IMR-90 (cell line): Measurements from ENCODE around the gene ADD1. TPM values are rescaled to one million over a fixed set of nuclear protein-coding genes. Genes with fewer than 3 reads are reported as not detected.
A peak's percentile ranks its signal among the peaks of the same experiment; 100 is the strongest.

Source experiments
- ATAC-seq: fragments of 200-7000 bp; cut with Tn5 transposase; 2 replicates; pipeline ENCODE4 v1.9.1; 2020; ENCODE audit warnings: low read depth, mild to moderate bottlenecking, moderate library complexity
- BruUV-seq: library from RNA; stranded (reverse); fragments of 400-500 nt; replicated peaks from 2 replicates; lab custom pipeline; 2021; lab: Mats Ljungman, UMichigan
- CTCF ChIA-PET: fragments of 300-600 bp; formaldehyde crosslinking; extraction: SDS; loops from one replicate; lab custom pipeline; 2021; ENCODE audit warnings: antibody characterized with exemption; lab: Yijun Ruan, JAX
- POLR2A ChIA-PET: fragments of 300-600 bp; sonication (Branson Sonifier 250); formaldehyde crosslinking; loops from one replicate; lab custom pipeline; 2022; ENCODE audit warnings: antibody characterized with exemption; ENCODE audit not compliant: unreplicated experiment; lab: Charles Lee
- DNase-seq: peaks from one replicate; pipeline ENCODE4 v3.0.0; 2013
- H2AFZ ChIP-seq: replicated peaks from 2 replicates; pipeline ENCODE3; 2013; ENCODE audit warnings: low read length, mild to moderate bottlenecking; ENCODE audit not compliant: poor library complexity
- H2AK5ac ChIP-seq: 2 replicates; pipeline ENCODE4 v1.6.1; 2013; ENCODE audit warnings: low read depth, low read length, inconsistent platforms
- H2AK9ac ChIP-seq: replicated peaks from 2 replicates; pipeline ENCODE3; 2013; ENCODE audit warnings: mild to moderate bottlenecking, low read depth, low read length, moderate library complexity; ENCODE audit not compliant: poor library complexity
- H2BK120ac ChIP-seq: 2 replicates; pipeline ENCODE4 v1.6.1; 2013; ENCODE audit warnings: low read depth, low read length, inconsistent platforms
- H2BK15ac ChIP-seq: 3 replicates; pipeline ENCODE4 v1.6.1; 2013; ENCODE audit warnings: low read depth, low read length, inconsistent platforms
- H2BK20ac ChIP-seq: 2 replicates; pipeline ENCODE4 v1.6.1; 2013; ENCODE audit warnings: low read depth, mild to moderate bottlenecking, inconsistent platforms, low read length, moderate library complexity
- H2BK5ac ChIP-seq: 2 replicates; pipeline ENCODE4 v1.6.1; 2013; ENCODE audit warnings: mild to moderate bottlenecking, low read depth, low read length, inconsistent platforms; ENCODE audit not compliant: poor library complexity, severe bottlenecking
- H3K14ac ChIP-seq: replicated peaks from 2 replicates; pipeline ENCODE4 v1.6.1; 2013; ENCODE audit warnings: low read depth, low read length, inconsistent platforms
- H3K18ac ChIP-seq: 2 replicates; pipeline ENCODE4 v1.6.1; 2013; ENCODE audit warnings: low read depth, low read length, control low read depth
- H3K23ac ChIP-seq: 2 replicates; pipeline ENCODE4 v1.6.1; 2013; ENCODE audit warnings: low read depth, low read length, inconsistent platforms
- H3K27ac ChIP-seq: 2 replicates; pipeline ENCODE4 v1.5.1; 2013; ENCODE audit warnings: mild to moderate bottlenecking, control low read depth, low read length; ENCODE audit not compliant: insufficient read depth
- H3K27me3 ChIP-seq: 2 replicates; pipeline ENCODE4 v1.6.1; 2013; ENCODE audit warnings: low read length; ENCODE audit not compliant: control insufficient read depth, insufficient read depth
- H3K36me3 ChIP-seq: 2 replicates; pipeline ENCODE4 v1.6.1; 2013; ENCODE audit warnings: low read length, mixed read lengths; ENCODE audit not compliant: control insufficient read depth, insufficient read depth
- H3K4ac ChIP-seq: 2 replicates; pipeline ENCODE4 v1.6.1; 2013; ENCODE audit warnings: low read depth, low read length, inconsistent platforms
- H3K4me1 ChIP-seq: 2 replicates; pipeline ENCODE4 v1.6.1; 2013; ENCODE audit warnings: low read length, mixed read lengths; ENCODE audit not compliant: control insufficient read depth, insufficient read depth
- H3K4me2 ChIP-seq: 2 replicates; pipeline ENCODE4 v1.6.1; 2013; ENCODE audit warnings: low read depth, mild to moderate bottlenecking, control low read depth, low read length, moderate library complexity
- H3K4me3 ChIP-seq: 2 replicates; pipeline ENCODE4 v1.5.1; 2013; ENCODE audit warnings: low read depth, mild to moderate bottlenecking, control low read depth, low read length, moderate library complexity; ENCODE audit not compliant: insufficient read depth
- H3K56ac ChIP-seq: 2 replicates; pipeline ENCODE4 v1.6.1; 2013; ENCODE audit warnings: low read length, inconsistent platforms; ENCODE audit not compliant: insufficient read depth; ENCODE audit errors: extremely low read depth
- H3K79me1 ChIP-seq, 2 experiments: 2 replicates each; pipeline ENCODE4 v1.6.1; 2013; ENCODE audit warnings: low read length in 2 of 2, inconsistent platforms in 1 of 2, low read depth in 1 of 2
- H3K9ac ChIP-seq: 2 replicates; pipeline ENCODE4 v1.6.1; 2013; ENCODE audit warnings: low read depth, low read length, control low read depth
- H3K9me1 ChIP-seq: 2 replicates; pipeline ENCODE4 v1.6.1; 2013; ENCODE audit warnings: low read length, inconsistent platforms; ENCODE audit not compliant: insufficient read depth
- H3K9me3 ChIP-seq: 2 replicates; pipeline ENCODE4 v1.6.1; 2013; ENCODE audit warnings: low read length; ENCODE audit not compliant: control insufficient read depth, insufficient read depth
- H4K20me1 ChIP-seq: 2 replicates; pipeline ENCODE4 v1.6.1; 2013; ENCODE audit warnings: low read length, inconsistent platforms; ENCODE audit not compliant: insufficient read depth
- H4K5ac ChIP-seq: 2 replicates; pipeline ENCODE4 v1.6.1; 2013; ENCODE audit warnings: mild to moderate bottlenecking, low read depth, low read length, control low read depth
- H4K8ac ChIP-seq, 2 experiments: 2 replicates each; pipeline ENCODE4 v1.6.1; 2013; ENCODE audit warnings: low read depth in 2 of 2, low read length in 2 of 2, control low read depth in 1 of 2, inconsistent platforms in 1 of 2
- H4K91ac ChIP-seq: 2 replicates; pipeline ENCODE4 v1.6.1; 2013; ENCODE audit warnings: low read depth, low read length, inconsistent platforms; ENCODE audit not compliant: insufficient read depth
- BHLHE40 ChIP-seq: fragments of 150-350 bp; IDR thresholded peaks from 2 replicates; pipeline ENCODE4 v1.6.1; 2016; ENCODE audit warnings: mild to moderate bottlenecking, low read depth, low read length
- MAFK ChIP-seq: IDR thresholded peaks from 2 replicates; pipeline ENCODE4 v1.6.1; 2012; ENCODE audit warnings: low read depth, low read length, improper control_type of control experiment
- POLR2A ChIP-seq: IDR thresholded peaks from 2 replicates; pipeline ENCODE4 v1.6.1; 2012; ENCODE audit warnings: mild to moderate bottlenecking, low read depth, low read length
- RAD21 ChIP-seq: IDR thresholded peaks from 2 replicates; pipeline ENCODE4 v1.6.1; 2012; ENCODE audit warnings: low read length, improper control_type of control experiment
- RCOR1 ChIP-seq: IDR thresholded peaks from 2 replicates; pipeline ENCODE4 v1.6.1; 2012; ENCODE audit warnings: mild to moderate bottlenecking, low read length, improper control_type of control experiment; ENCODE audit not compliant: insufficient replicate concordance
- RFX5 ChIP-seq: IDR thresholded peaks from 2 replicates; pipeline ENCODE4 v1.8.0; 2012; ENCODE audit warnings: low read depth, mild to moderate bottlenecking, low read length, moderate library complexity
- WGBS, 2 experiments: methylation state at CpG; one replicate each; pipeline versions ENCODE4 v1.1.5 to v1.1.7; 2013; ENCODE audit warnings: missing lambda C conversion rate in 2 of 2; ENCODE audit not compliant: insufficient read length in 1 of 2; ENCODE audit errors: extremely low coverage in 2 of 2; 5-methylcytosine and 5-hydroxymethylcytosine counted together
- dilution Hi-C: fragments of 300-500 bp; cut with HindIII; formaldehyde crosslinking; loops from one replicate; pipeline ENCODE4 v1.14.3; 2018; ENCODE audit warnings: low sequenced_read_pairs; ENCODE audit not compliant: unreplicated experiment
- in situ Hi-C: fragments of 300-500 bp; cut with MboI; formaldehyde crosslinking; loops from 3 replicates; pipeline ENCODE4 v1.14.3; 2019; ENCODE audit warnings: low sequenced_read_pairs, inconsistent platforms, mixed read lengths
- intact Hi-C: fragments of 100-400 bp; cut with micrococcal nuclease; formaldehyde crosslinking; loops from 2 replicates; pipeline ENCODE4 v1.10.0; 2022
- polyA plus RNA-seq, 3 experiments: library from polyadenylated mRNA; depleted of rRNA; stranded (reverse); fragments of >200 nt; gene quantifications; 2 replicates each; pipeline ENCODE4 v1.2.3, GENCODE V29; 2012; ENCODE audit warnings: low replicate concordance in 1 of 3
- total RNA-seq: library from RNA; depleted of rRNA; stranded (reverse); fragments of >200 nt; gene quantifications from 2 replicates; pipeline ENCODE4 v1.2.3, GENCODE V29; 2012
- TF ChIP-seq, protein P1 (sequence below): conservative IDR thresholded peaks from 2 replicates; pipeline ENCODE4 v1.5.1; 2012; ENCODE audit warnings: mild to moderate bottlenecking, low read depth, low read length, improper control_type of control experiment
- TF ChIP-seq, protein P2 (sequence below): fragments of 150-350 bp; IDR thresholded peaks from 2 replicates; pipeline ENCODE4 v1.6.1; 2016; ENCODE audit warnings: low read depth, mild to moderate bottlenecking, low read length, moderate library complexity, borderline replicate concordance

Gene ADD1
- total and polyA plus RNA-seq, 2 of the 4 experiments (the other 2 are of a cell fraction), result 122 to 215 TPM

- Histone ChIP-seq H3K18ac (no peak overlapping the region), H3K27ac (no peak overlapping the region), H3K4ac (no peak overlapping the region), H2BK20ac (no peak overlapping the region), H2AK5ac (no peak overlapping the region), H3K9ac (no peak overlapping the region), H3K9me1 (peaks cover 3% of the 10 kb centered on the region; the same call in 1 of the 2 replicates), H2BK15ac (no peak overlapping the region), H4K8ac (no peak overlapping the region), H3K79me1 (peaks cover 17 to 45% of the 10 kb centered on the region in 2 experiments), H3K4me3 (no peak overlapping the region), H2BK120ac (no peak overlapping the region), H2BK5ac (no peak overlapping the region), H3K4me2 (no peak overlapping the region), H3K9me3 (no peaks in the 10 kb centered on the region), H2AFZ (peak overlapping the region; percentile 28), H3K14ac (no peak overlapping the region), H3K4me1 (no peaks in the 10 kb centered on the region), H2AK9ac (no peak overlapping the region), H3K27me3 (no peaks in the 10 kb centered on the region), H4K5ac (no peak overlapping the region), H3K23ac (no peak overlapping the region), H4K20me1 (peaks cover 39% of the 10 kb centered on the region), H3K36me3 (peaks cover 78% of the 10 kb centered on the region), H4K91ac (no peak overlapping the region), H3K56ac (no peak overlapping the region)
- in situ Hi-C loops, result no loop called here
- no peak for TF ChIP-seq BHLHE40
- no peak for TF ChIP-seq RAD21
- TF ChIP-seq, protein P1, sequence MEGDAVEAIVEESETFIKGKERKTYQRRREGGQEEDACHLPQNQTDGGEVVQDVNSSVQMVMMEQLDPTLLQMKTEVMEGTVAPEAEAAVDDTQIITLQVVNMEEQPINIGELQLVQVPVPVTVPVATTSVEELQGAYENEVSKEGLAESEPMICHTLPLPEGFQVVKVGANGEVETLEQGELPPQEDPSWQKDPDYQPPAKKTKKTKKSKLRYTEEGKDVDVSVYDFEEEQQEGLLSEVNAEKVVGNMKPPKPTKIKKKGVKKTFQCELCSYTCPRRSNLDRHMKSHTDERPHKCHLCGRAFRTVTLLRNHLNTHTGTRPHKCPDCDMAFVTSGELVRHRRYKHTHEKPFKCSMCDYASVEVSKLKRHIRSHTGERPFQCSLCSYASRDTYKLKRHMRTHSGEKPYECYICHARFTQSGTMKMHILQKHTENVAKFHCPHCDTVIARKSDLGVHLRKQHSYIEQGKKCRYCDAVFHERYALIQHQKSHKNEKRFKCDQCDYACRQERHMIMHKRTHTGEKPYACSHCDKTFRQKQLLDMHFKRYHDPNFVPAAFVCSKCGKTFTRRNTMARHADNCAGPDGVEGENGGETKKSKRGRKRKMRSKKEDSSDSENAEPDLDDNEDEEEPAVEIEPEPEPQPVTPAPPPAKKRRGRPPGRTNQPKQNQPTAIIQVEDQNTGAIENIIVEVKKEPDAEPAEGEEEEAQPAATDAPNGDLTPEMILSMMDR, result no peak
- TF ChIP-seq, protein P2, sequence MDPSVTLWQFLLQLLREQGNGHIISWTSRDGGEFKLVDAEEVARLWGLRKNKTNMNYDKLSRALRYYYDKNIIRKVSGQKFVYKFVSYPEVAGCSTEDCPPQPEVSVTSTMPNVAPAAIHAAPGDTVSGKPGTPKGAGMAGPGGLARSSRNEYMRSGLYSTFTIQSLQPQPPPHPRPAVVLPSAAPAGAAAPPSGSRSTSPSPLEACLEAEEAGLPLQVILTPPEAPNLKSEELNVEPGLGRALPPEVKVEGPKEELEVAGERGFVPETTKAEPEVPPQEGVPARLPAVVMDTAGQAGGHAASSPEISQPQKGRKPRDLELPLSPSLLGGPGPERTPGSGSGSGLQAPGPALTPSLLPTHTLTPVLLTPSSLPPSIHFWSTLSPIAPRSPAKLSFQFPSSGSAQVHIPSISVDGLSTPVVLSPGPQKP, result no peak
- no peak for TF ChIP-seq RFX5
- no peak for TF ChIP-seq MAFK
- no peak for TF ChIP-seq POLR2A
- TF ChIP-seq RCOR1, result no peak
- ChIA-PET POLR2A (interaction anchor here (0.5 kb wide), 1 partner anchor 85 kb away, joined by 7 read pairs; no protein-coding TSS in a partner anchor), CTCF (no interaction called here)
- BruUV-seq, result no TSS peak
- dilution Hi-C loops, result no loop called here
- ATAC-seq, result no peak
- no peak for DNase-seq
- intact Hi-C loops, result no loop called here
- 85% methylated on average over 5 of the region's 24 CpGs; no CpG with 5 or more reads in 1 of the 2 experiments for WGBS, 2 experiments
Measured at GRCh38 chr4:2941138-2942036, 97.7 kb downstream of the ADD1 start.
